Naive thymus-derived CD4-positive, alpha-beta T cell (primary cell): Measurements from ENCODE around the gene PDE12. TPM values are rescaled to one million over a fixed set of nuclear protein-coding genes. Genes with fewer than 3 reads are reported as not detected.
A peak's percentile ranks its signal among the peaks of the same experiment; 100 is the strongest.
"Not testable (repeated sequence)": the region's sequence is repeated elsewhere in the genome, so short reads cannot be mapped to it uniquely, and the experiment has no call there.

ENCODE experiments used
- ATAC-seq: fragments of 150-1000 bp; cut with Tn5 transposase; 2 replicates; pipeline ENCODE4 v1.10.0; 2021; ENCODE audit warnings: mild to moderate bottlenecking, moderate library complexity
- CTCF ChIA-PET: fragments of 350-600 bp; sonication (Branson Sonifier 250); formaldehyde crosslinking; loops from one replicate; lab custom pipeline; 2021; ENCODE audit warnings: antibody characterized with exemption; lab: Charles Lee
- POLR2A ChIA-PET: fragments of 350-600 bp; sonication (Branson Sonifier 250); formaldehyde crosslinking; loops from one replicate; lab custom pipeline; 2021; ENCODE audit warnings: antibody characterized with exemption, inconsistent platforms; lab: Charles Lee
- DNase-seq, 9 donors: peaks; one replicate each; pipeline versions ENCODE4 v3.0.0 to v3.0.0-alpha.2; 2020 to 2022; ENCODE audit warnings: mixed read lengths in 1 of 9
- H3K27ac ChIP-seq: one replicate; pipeline ENCODE4 v1.7.0; 2013; ENCODE audit warnings: mild to moderate bottlenecking, low read depth, low read length, moderate library complexity
- H3K27me3 ChIP-seq, 2 donors: one replicate each; pipeline ENCODE4 v1.7.0; 2013; ENCODE audit warnings: low read length in 2 of 2, mild to moderate bottlenecking in 2 of 2, moderate library complexity in 2 of 2; ENCODE audit not compliant: control insufficient read depth in 2 of 2, insufficient read depth in 2 of 2
- H3K36me3 ChIP-seq, 3 experiments: 1 replicate in 2 of 3; 2 replicates in 1 of 3; pipeline ENCODE4 v1.7.0; 2013; ENCODE audit warnings: low read length in 3 of 3, mild to moderate bottlenecking in 3 of 3, moderate library complexity in 1 of 3; ENCODE audit not compliant: insufficient read depth in 3 of 3, control insufficient read depth in 2 of 3
- H3K4me1 ChIP-seq, 2 donors: one replicate each; pipeline ENCODE4 v1.7.0; 2013; ENCODE audit warnings: low read length in 2 of 2, mild to moderate bottlenecking in 2 of 2, moderate library complexity in 1 of 2; ENCODE audit not compliant: control insufficient read depth in 2 of 2, insufficient read depth in 2 of 2
- H3K4me3 ChIP-seq: 2 replicates; pipeline ENCODE4 v1.7.0; 2013; ENCODE audit warnings: mild to moderate bottlenecking, low read length
- H3K9me3 ChIP-seq, 3 experiments: 1 replicate in 2 of 3; 2 replicates in 1 of 3; pipeline ENCODE4 v1.7.0; 2013; ENCODE audit warnings: low read length in 3 of 3; ENCODE audit not compliant: control insufficient read depth in 2 of 3
- H3K27ac Mint-ChIP-seq, 9 donors: one replicate each; pipeline ENCODE4 v1.8.0; 2020 to 2022; ENCODE audit warnings: mixed read lengths in 9 of 9, mild to moderate bottlenecking in 8 of 9, moderate library complexity in 5 of 9, inconsistent platforms in 2 of 9
- H3K27me3 Mint-ChIP-seq, 5 donors: one replicate each; pipeline ENCODE4 v1.8.0; 2021 to 2022; ENCODE audit warnings: mixed read lengths in 5 of 5, mild to moderate bottlenecking in 1 of 5
- H3K36me3 Mint-ChIP-seq, 5 donors: one replicate each; pipeline ENCODE4 v1.8.0; 2020 to 2022; ENCODE audit warnings: mixed read lengths in 5 of 5, mild to moderate bottlenecking in 3 of 5, inconsistent platforms in 1 of 5
- H3K4me1 Mint-ChIP-seq, 7 donors: one replicate each; pipeline ENCODE4 v1.8.0; 2020 to 2022; ENCODE audit warnings: mixed read lengths in 7 of 7, mild to moderate bottlenecking in 3 of 7, inconsistent platforms in 1 of 7
- H3K4me3 Mint-ChIP-seq, 10 donors: one replicate each; pipeline ENCODE4 v1.8.0; 2020 to 2022; ENCODE audit warnings: mild to moderate bottlenecking in 10 of 10, mixed read lengths in 10 of 10, moderate library complexity in 6 of 10, inconsistent platforms in 2 of 10
- H3K9me3 Mint-ChIP-seq, 11 donors: one replicate each; pipeline ENCODE4 v1.8.0; 2020 to 2022; ENCODE audit warnings: mixed read lengths in 11 of 11, mild to moderate bottlenecking in 4 of 11, inconsistent platforms in 1 of 11, moderate library complexity in 1 of 11
- intact Hi-C, 2 donors: fragments of 100-400 bp; cut with micrococcal nuclease; formaldehyde crosslinking; loops; one replicate each; pipeline ENCODE4 v1.15.1; 2023
- polyA plus RNA-seq, 2 donors: library from polyadenylated mRNA; unstranded; fragments of 300-500 nt; fragmentation: Illumina TruSeq; gene quantifications; one replicate each; pipeline ENCODE4 v1.2.3, GENCODE V29; 2021
- total RNA-seq, 6 experiments: library from RNA in 5 of 6; stranded (reverse) in 5 of 6; gene quantifications; 1 replicate in 5 of 6; 2 replicates in 1 of 6; pipeline ENCODE4 v1.2.3 and lab custom pipeline; 2021 to 2026

The PDE12 gene
- total and polyA plus RNA-seq, 7 experiments from 2014 or later: 15.1 to 35.5 (median 25.2) TPM

DNA sequence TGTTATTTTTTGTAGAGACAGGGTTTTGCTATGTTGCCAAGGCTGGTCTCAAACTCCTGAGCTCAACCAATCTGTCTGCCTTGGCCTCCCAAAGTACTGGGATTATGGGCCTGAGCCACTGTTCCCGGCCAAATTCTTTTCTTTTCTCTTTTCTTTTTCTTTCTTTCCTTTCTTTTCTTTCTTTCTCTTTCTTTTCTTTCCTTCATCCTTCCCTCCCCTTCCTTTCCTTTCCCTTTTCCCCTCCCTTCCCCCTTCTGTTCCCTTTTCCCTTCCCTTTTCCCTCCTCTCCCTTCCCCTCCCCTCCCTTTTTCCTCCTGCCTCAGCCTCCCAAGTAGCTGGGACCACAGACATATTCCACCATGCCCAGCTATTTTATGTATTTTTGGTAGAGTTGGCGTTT, 44.1 kb downstream of the PDE12 start:
- DNase-seq (no peak), ATAC-seq (no peak)
- H3K4me1 Mint-ChIP-seq: peaks cover 16 to 36% (median 27%) of the 10 kb centered on the region in 7 donors
- no peaks in the 10 kb centered on the region for H3K27me3 Mint-ChIP-seq
- ChIA-PET POLR2A (interaction anchor here (0.6 to 1.8 kb wide), 2 partner anchors 44 to 113 kb away, joined by 3 to 7 read pairs; partner anchors contain the start of gene PDE12), CTCF (interaction anchor here (0.6 kb wide), 2 partner anchors 33 to 599 kb away, joined by 3 read pairs; no protein-coding TSS in a partner anchor)
- peaks cover 0 to 19% (median 11%) of the 10 kb centered on the region in 5 donors for H3K36me3 Mint-ChIP-seq
- Histone ChIP-seq H3K27ac (no peak overlapping the region), H3K36me3 (peaks cover 0 to 5% (median 0%) of the 10 kb centered on the region in 3 experiments), H3K27me3 (no peaks in the 10 kb centered on the region), H3K4me3 (no peak overlapping the region), H3K9me3 (no peaks in the 10 kb centered on the region), H3K4me1 (peaks cover 17 to 20% of the 10 kb centered on the region in 2 donors)
- peak overlapping the region in 2 of 10 donors; percentile 23 to 35 for H3K4me3 Mint-ChIP-seq
- H3K9me3 Mint-ChIP-seq: peaks cover 0 to 8% (median 0%) of the 10 kb centered on the region in 11 donors
- intact Hi-C loops: no loop called here
- peak overlapping the region in 6 of 9 donors; percentile 23 to 95 (median 62) for H3K27ac Mint-ChIP-seq

- Mint-ChIP-seq H3K36me3 (peaks cover 9 to 53% (median 38%) of the 10 kb centered on the region in 5 donors), H3K4me3 (no peak overlapping the region), H3K27ac (peak overlapping the region in 1 of 9 donors; percentile 38), H3K4me1 (peaks cover 5 to 8% (median 7%) of the 10 kb centered on the region in 7 donors), H3K27me3 (no peaks in the 10 kb centered on the region), H3K9me3 (peaks cover 7 to 33% (median 17%) of the 10 kb centered on the region in 11 donors)
- Histone ChIP-seq H3K9me3 (peaks cover 0 to 4% (median 0%) of the 10 kb centered on the region in 3 experiments), H3K27ac (no peak overlapping the region), H3K4me1 (no peaks in the 10 kb centered on the region), H3K4me3 (no peak overlapping the region), H3K36me3 (no peaks in the 10 kb centered on the region), H3K27me3 (no peaks in the 10 kb centered on the region)
- ChIA-PET CTCF (no interaction called here), POLR2A (no interaction called here)
- ATAC-seq: no peak
- DNase-seq: no peak
- intact Hi-C loops: no loop called here
These were observed 48.9 kb downstream of the PDE12 start for GRCh38 chr3:57604971-57605370.

DNA sequence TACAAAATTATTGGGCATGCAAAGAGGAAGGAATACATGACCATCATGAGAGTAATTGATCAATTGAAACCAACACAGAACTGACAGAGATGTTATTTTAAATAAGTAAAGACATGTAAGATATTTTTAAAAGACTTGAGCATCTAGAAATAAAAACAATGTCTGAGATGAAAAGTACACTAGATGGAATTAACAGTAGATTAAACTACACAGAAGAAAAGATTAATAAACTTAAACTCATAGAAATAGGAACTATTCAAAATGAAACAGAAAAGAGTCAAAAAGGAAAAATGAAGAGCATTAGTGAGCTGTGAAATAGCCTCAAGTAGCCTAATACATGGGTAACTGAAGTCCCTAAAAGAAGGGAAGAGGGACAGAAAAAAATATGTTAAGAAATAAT, 49.6 kb downstream of the PDE12 start:
- Histone ChIP-seq H3K36me3 (no peaks in the 10 kb centered on the region), H3K27ac (no peak overlapping the region), H3K27me3 (no peaks in the 10 kb centered on the region), H3K4me3 (no peak overlapping the region), H3K4me1 (no peaks in the 10 kb centered on the region), H3K9me3 (peaks cover 0 to 4% (median 0%) of the 10 kb centered on the region in 3 experiments)
- peaks cover 9 to 59% (median 42%) of the 10 kb centered on the region in 5 donors for H3K36me3 Mint-ChIP-seq
- ATAC-seq: no peak
- H3K4me3 Mint-ChIP-seq: no peak overlapping the region
- intact Hi-C loops: no loop called here
- H3K4me1 Mint-ChIP-seq: peaks cover 3 to 8% (median 6%) of the 10 kb centered on the region in 7 donors
- POLR2A ChIA-PET: no interaction called here
- CTCF ChIA-PET: no interaction called here
- peak overlapping the region in 1 of 9 donors; percentile 38 for H3K27ac Mint-ChIP-seq
- H3K27me3 Mint-ChIP-seq: no peaks in the 10 kb centered on the region
- peaks cover 7 to 40% (median 21%) of the 10 kb centered on the region in 11 donors for H3K9me3 Mint-ChIP-seq
- no peak for DNase-seq

DNA sequence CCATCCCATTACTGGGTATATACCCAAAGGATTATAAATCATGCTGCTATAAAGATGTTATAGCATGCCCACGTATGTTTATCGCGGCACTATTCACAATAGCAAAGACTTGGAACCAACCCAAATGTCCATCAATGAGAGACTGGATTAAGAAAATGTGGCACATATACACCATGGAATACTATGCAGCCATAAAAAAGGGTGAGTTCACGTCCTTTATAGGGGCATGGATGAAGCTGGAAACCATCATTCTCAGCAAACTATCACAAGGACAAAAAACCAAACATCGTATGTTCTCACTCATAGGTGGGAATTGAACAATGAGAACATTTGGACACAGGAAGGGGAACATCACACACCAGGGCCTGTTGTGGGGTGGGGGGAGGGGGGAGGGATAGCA, 55.8 kb downstream of the PDE12 start:
- Mint-ChIP-seq H3K9me3 (peaks cover 7 to 34% (median 20%) of the 10 kb centered on the region in 11 donors), H3K36me3 (peaks cover 9 to 49% (median 25%) of the 10 kb centered on the region in 5 donors)
- H3K4me3 Mint-ChIP-seq, CTCF ChIA-PET, H3K4me1 ChIP-seq, H3K4me1 Mint-ChIP-seq, H3K27me3 ChIP-seq, DNase-seq, ATAC-seq, H3K36me3 ChIP-seq, H3K27ac Mint-ChIP-seq, POLR2A ChIA-PET, H3K27ac ChIP-seq, H3K9me3 ChIP-seq, H3K4me3 ChIP-seq, H3K27me3 Mint-ChIP-seq, intact Hi-C loops: not testable (repeated sequence)

DNA sequence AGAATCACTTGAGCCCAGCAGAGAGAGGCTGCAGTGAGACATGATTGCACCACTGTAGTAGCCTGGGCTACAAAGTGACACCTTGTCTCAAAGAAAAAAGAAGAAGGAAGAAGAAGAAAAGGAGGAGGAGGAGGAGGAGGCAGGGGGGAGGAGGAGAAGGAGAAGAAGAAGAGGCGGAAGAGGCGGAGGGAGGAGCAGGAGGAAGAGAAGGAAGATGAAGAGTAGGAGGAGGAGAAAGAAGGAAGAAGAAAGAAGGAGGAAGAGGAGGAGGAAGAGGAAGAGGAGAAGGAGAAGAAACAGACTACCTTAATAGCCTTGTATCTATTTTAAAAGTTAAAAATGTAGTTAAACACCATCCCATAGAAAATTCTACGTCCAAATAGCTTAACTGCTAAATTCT, 60.2 kb downstream of the PDE12 start:
- H3K27me3 ChIP-seq: no peaks in the 10 kb centered on the region
- H3K9me3 ChIP-seq: no peaks in the 10 kb centered on the region
- H3K36me3 ChIP-seq: no peaks in the 10 kb centered on the region
- ChIA-PET POLR2A (no interaction called here), CTCF (no interaction called here)
- intact Hi-C loops: no loop called here
- Mint-ChIP-seq H3K4me3 (no peak overlapping the region), H3K27ac (peak overlapping the region in 1 of 9 donors; percentile 56), H3K36me3 (peaks cover 0 to 27% (median 4%) of the 10 kb centered on the region in 5 donors), H3K9me3 (peaks cover 0 to 9% (median 4%) of the 10 kb centered on the region in 11 donors), H3K4me1 (peaks cover 0 to 4% (median 0%) of the 10 kb centered on the region in 7 donors), H3K27me3 (no peaks in the 10 kb centered on the region)
- DNase-seq: no peak
- no peaks in the 10 kb centered on the region for H3K4me1 ChIP-seq
- no peak overlapping the region for H3K27ac ChIP-seq
- no peak overlapping the region for H3K4me3 ChIP-seq
- no peak for ATAC-seq

Other genes with a start within 250 kb of the PDE12 start
- gene DNAH12, start 11.9 kb upstream of the PDE12 start, total RNA-seq: under 1 TPM; 0.05 to 0.51 (median 0.19) TPM
- not detected for gene DNAH12, start 11.9 kb upstream of the PDE12 start, polyA plus RNA-seq
- 10 to 100 TPM; 50.9 to 85.5 (median 57.5) TPM for gene ARF4, start 41.1 kb downstream of the PDE12 start, total RNA-seq
- 100 to 1,000 TPM; 128 to 130 TPM for gene ARF4, start 41.1 kb downstream of the PDE12 start, polyA plus RNA-seq
- gene DENND6A, start 136.8 kb downstream of the PDE12 start, total RNA-seq: 10 to 100 TPM; 31.3 to 76.6 (median 40.8) TPM
- 10 to 100 TPM; 24.8 to 30.3 TPM for gene DENND6A, start 136.8 kb downstream of the PDE12 start, polyA plus RNA-seq
- gene SLMAP, start 200.0 kb downstream of the PDE12 start, total RNA-seq: 10 to 100 TPM; 54.6 to 77.1 (median 66.6) TPM
- gene SLMAP, start 200.0 kb downstream of the PDE12 start, polyA plus RNA-seq: 10 to 100 TPM; 20.2 to 30.8 TPM